CD4-positive, alpha-beta T cell treated with Interleukin-21 for 1 hour (primary cell): ENCODE measurements around the gene LSS.
"Not testable (repeated sequence)": the region's sequence is repeated elsewhere in the genome, so short reads cannot be mapped to it uniquely, and the experiment has no call there.

Source experiments
- DNase-seq: peaks from one replicate; pipeline ENCODE4 v3.0.0-alpha.2; 2020

Gene LSS

DNA sequence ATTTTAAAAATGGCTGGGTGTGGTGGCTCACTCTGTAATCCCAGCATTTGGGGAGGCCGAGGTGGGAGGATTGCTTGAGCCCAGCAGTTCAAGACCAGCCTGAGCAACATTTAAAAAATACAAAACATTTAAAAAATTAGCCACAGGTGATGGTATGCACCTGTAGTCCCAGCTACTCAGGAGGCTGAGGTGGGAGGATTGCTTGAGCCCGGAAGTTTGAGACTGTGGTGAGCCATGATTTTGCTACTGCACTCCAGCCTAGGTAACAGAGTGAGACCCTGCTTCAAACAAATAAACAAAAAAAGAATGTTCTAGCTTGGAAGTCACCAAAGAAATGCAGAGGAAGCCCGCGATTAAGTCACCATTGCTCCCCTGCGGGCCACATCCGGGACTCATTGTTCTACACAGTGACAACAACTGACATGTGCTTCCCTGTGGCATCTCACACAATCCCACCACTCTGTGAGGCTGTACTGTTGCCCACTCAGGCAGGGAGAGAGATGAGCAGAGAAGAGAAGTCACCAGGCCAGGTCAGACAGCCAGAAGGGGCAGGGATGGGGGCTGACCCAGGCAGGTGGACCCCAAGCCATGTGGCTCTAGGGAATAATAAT, 25.9 kb downstream of the LSS start:
- no peak for DNase-seq

DNA sequence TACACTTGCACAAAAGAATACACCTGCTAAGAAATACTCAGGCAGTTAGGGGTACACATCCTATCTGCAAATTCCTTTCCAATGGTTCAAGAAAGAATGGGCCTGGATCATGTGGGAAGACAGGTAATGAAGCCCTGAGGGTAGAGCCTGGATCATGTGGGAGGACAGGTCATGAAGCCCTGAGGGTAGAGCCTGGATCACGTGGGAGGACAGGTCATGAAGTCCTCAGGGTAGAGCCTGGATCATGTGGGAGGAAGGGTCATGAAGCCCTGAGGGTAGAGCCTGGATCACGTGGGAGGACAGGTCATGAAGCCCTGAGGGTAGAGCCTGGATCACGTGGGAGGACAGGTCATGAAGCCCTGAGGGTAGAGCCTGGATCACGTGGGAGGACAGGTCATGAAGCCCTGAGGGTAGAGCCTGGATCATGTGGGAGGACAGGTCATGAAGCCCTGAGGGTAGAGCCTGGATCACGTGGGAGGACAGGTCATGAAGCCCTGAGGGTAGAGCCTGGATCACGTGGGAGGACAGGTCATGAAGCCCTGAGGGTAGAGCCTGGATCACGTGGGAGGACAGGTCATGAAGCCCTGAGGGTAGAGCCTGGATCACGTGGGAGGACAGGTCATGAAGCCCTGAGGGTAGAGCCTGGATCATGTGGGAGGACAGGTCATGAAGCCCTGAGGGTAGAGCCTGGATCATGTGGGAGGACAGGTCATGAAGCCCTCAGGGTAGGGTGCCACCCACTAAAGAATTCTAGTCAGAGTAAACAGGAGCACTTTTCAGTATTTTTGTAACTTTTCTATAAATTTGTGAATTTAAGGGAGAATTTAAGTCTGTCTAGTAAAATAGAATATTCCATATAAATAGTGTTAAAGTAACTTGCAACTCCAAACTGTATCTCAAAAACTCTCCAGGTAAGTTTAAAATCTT, 27.4 kb downstream of the LSS start:
- DNase-seq: not testable (repeated sequence)

DNA sequence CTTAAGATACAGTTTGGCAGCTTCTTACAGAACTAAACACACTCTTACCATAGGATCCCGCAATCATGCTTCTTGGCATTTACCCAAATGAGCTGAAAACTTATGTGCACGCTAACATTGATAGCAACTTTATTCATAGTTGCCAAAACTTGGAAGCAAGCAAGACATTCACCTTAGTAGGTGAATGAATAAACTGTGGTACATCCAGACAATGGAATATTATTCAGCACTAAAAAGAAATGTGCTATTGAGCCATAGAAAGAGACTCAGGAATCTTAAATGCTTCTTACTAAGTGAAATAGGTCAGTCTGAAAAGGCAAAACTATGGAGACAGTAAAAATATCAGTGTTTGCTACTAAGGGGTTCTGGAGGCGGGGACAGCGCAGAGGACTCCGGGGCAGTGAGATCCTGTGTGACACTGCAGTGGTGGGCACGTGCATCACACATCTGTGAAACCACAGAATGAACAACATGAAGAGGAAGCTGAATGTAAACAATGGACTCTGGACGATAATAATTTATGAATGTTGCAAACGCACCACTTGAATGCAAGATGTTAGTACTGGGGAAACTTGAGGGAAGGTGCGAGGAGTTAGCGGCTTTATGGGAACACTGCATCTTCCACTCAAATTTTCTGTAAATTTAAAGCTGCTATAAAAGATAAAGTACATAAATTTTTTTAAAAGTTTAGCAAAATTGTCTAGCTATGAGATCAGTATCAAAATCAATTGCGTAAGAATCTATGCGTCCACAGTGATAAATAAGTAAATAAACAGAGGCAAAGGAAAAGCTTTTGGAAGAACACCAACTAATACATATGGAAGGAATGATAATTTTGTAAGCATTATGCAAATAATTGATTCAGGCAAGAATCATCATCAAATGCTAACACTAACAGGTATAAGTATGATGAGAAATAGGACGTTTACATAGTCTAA, 28.9 kb downstream of the LSS start:
- no peak for DNase-seq

DNA sequence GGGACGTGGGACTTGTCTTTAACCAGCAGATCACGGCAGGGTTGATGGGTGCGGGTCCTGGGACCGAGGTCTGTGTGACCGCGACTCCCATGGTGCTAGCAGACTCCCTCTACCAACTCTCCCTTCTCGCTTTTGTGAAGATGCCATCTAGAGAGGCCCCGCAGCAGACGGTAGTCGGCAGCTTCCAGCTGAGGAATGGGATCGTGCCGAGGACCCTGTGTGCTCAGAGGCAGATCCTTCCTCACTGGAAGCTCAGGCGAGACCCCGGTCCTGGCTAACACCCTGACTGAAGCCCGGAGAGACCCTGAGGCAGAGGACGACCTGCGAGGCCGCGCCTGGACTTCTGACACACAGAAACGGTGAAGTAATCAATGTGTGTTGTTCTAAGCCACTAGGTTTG, 31.8 kb downstream of the LSS start:
- no peak for DNase-seq

DNA sequence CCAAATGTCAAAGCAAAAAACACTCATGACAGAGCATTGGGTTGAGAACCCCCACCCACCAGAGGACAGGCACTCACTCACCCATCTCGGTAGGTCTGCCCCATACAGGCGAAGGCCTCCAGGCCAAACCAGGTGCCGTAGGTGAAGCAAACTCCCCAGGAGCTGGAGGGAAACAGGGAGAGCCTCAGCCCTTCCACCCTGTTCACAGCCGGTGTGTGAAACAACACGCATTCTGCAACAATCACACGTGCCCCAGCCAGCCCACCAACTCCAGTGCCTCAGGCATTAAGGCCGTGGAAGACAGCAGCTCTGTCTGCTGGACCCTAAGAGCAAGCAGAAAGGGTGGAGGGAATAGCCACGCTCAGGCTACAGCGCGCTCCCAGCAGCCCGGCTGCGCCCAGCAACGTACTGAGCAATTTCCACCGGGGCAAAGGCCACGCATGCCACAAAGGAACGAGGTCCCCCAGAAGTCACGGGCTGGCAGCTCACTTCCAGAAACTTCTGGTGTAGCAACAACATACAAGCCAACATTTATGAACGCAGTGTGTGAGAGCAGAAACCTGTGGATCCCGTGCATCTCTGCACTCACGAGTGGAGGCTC, 32.9 kb downstream of the LSS start:
- no peak for DNase-seq

DNA sequence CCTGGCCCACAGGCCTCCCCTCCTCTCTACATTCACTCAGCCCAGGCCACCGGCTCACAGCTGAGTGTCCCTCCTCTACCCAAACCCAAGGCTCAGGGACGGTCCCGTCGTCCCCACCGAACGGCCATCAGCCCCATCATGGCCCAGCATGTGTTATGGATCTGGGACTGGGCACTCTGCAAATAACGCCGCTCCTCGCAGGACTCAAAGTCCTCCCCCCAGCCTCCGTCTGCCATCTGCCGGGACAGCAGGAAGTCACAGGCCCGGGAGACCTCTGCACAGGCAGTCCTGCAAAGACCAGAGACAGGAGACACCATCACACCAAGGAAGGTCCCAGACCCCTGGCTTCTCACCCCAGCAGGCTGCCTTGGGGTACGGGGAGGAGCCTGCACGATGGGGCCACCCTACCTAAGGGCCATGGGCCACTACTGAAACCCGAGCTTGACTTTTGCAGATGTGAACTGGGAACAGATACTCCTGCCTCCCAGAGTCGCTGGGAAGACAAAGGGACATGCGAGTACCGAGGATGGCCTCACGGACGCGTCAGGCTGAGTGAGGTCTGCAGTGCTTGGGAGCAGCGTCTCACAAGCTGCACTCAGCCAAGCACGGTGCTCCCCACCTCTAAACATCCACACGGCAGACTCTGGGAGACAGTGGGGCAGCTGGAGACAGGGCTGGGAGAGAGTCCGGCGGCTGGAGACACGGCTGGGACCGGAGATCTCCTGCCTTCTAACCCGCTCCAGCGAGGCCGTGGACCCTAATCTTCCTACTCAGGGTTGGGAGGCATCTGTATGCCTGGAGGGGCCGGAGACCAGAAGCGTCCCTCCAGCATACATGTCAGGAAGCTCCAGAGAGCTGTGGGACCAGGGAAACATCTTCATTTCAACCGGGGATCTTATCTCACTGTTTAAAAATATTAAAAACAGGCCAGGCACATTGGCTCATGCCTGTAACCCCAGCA, 33.9 kb downstream of the LSS start:
- DNase-seq: no peak

DNA sequence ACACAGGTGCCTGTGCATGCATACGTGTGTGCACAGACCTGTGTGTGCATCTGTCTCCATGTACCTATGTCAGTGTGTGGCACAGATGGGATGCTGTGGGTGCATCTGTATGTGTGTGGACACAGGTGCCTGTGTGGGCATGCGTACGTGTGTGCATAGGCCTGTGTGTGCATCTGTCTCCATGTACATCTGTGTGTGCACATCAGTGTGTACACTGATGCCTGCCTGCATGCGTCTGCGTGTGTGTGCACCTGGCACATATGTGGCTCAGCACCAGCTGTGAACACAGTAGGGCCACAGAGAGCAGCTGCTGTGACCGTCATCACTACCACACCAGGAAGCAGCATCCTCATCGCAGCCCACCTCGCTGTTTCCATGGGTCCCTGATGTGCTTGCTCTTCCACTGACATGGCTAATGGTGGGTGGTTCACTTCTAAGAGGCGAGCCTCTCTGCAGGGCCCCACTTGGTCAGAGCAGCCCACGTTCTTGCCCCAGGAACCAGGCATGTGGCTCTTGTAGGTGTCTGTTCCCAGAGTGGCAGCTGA, 34.7 kb downstream of the LSS start:
- no peak for DNase-seq

DNA sequence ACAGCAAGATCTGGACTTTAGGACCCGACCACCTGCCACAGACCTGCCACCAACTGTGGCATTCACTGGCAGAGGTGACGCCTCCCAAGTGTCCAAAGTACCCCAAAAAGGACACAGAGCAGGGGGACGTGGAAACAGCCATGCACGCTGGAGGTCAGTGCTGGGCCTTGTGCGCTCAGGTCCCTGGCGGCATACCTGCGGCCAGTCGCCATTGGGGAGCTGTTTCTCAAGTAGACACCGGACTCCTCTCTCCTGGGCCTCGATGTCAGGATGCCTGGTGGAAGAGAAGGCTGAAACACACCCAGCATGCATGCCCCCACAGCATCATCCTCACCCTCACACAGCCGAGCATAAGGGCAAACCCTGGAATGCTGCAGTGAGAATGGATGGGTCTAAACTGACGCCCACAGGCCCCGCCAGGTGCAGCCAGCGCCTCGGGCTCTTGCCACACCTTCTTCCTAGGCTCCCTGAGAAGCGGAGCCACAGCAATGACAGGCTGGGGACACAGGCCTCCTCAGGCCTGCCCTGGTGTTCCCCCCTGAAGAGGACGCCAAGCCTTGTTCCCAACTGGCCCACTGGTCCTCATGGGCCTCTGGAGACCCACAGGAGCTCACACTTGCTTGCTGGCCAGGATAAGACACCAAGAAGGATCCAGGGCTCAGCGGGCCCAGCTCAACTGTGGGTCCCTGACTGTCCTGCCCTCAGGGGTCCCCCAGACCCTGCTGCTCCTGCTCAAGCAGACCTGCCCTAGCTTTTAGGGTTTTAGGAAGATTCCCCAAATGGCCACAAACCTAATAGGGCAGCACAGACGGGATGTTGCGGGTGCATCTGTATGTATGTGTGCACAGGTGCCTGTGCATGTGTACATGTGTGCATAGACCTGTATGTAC, 36.6 kb downstream of the LSS start:
- no peak for DNase-seq

DNA sequence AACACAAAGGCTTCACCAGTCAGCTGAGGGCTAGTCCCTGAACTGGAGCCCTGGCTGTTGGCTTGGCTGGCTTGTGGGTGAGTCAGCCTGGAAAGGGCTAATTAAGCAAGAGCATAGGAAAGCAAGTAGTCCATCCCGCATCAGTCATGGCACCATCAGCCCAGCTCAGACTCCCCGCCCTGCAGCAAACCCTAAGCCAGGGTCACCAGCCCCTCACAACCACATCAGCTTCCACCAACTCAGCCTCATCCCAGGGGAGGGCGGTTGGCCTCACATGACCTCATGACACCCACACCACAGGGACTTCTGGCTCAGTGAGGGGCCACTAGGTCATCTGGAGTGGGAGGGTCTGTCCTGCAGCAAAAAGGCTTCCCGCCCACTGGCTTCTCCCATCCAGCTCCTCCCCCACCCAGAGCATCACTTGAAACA, 37.3 kb downstream of the LSS start:
- no peak for DNase-seq

DNA sequence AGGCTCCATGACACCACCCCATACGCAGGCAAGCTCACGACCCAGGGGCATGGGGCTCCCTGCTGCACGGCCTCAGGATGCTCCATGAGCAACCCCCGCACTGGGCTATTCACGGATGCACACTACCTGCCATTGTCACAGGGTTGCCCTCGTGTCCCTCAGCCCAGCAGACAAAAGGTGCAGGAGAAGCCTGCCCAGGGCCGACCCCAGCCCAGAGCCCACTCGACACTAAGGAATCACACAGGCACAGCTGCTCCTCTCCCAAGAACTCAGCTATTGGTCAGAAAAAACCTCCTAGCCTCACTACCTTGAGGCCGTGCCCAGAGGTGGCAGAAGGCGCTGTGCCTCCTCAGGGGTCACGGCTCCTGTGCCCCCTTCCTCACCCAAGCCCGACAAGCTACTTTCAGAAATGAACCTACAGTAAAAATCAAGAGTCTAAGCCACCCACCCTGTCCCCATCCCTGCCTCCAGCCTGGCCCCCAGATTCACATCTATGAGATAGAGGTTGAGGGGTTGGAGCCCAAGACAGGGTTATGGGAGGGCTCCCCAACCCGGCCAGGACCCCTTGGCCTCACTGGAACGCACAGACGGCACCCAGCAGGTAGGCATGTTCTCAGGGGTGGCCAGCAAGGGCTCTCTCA, 38.0 kb downstream of the LSS start:
- DNase-seq: no peak

DNA sequence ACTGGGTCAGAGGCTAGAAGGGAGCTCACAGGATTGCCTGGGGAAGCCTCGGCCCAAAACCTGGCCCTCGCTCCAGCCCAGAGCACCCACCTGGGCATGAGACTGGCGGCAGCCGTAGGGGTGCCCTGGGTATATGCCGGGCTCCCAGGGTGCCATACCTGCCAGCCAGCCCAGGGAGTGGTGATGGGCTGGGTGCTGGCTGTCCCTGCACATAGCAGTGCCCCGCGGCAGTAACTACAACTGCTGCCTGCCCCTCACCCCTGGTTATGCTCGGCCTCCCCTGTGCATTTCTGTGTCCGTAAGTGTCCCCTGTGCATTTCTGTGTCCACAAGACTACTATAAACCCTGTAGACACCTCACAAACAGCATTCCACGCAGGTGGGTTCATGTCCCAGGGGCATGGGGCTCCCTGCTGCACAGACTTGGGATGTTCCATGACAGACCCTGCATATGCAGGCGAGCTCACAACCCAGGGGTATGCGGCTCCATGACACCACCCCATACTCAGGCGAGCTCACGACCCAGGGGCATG, 38.5 kb downstream of the LSS start:
- no peak for DNase-seq

DNA sequence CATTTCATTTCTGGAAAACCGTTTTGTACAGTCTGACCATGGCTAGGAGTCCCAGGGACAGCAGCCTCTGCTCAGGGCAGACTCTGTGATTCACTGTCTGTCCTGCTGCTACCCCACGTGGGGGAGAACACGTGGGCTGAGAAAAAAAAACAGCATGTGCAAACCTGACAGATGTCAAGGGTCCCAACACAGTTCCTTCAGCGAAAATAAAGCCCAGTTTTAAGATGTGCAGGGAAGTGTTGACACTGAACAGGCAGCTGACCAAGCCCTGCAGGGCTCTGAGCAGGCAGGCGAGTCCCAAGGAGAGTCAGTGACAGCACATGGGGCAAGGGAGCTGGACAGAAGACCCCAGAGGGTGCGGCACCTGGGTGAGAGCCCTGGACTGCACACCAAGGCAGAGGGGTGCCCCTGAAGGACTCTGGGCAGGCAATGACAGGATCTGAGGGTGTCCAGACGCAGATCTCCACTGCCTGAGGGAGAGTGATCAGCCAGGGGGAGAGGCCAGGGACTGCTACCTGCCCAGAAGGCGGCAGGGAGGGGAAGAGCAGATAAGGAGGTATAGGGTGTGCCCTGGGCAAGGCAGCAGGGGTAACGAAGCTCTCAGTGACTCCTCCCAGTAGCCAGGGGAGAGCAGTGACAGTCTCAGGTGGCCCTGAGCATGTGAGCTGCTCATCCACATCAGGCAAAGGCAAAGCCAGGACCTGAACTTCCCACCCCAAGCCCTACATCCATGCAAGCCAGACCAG, 39.2 kb downstream of the LSS start:
- DNase-seq: no peak

DNA sequence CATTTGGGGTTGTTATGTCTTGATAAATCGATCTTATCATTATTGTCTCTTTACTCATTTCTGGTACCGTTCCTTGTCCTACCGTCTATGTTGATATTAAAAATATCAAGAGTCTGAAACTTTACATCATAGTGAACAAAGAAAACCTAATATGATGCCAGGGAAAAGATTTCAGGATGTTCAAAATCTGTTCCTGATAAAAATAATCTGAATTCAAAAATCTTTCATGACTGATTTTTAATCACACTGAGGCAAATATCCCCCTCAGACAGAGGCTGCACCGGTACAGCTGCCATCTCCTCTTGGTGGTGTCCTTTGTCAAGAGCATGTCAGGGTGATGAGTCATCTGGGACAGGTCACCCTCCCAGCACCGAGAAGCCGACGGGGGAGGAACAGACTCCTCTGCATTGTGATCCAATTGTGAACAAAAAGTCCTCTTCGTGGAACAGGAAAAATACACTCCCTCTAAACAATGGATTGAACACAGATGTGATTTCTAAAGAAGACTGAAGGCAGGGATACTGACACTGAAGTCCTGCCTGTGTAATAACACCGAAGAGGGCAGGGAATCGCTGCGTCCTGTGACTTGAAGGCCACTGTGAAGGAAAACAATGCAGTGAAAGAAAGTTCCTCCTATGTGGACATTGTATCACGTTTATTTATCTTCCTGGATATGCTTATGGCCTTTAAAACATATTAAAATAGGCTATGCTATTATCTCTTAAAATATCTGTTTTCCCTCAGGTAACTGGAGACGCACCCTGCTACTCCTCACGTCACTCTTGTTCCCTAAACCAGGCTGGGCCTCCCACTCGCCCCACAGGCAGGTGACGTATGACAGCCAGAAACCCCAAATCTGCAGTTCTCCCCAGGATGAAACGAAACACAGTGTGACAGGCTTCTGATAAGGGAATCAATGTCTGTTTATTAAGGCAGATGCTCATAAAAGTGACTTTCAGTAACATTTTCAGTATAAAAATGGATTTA, 40.1 kb downstream of the LSS start:
- no peak for DNase-seq

DNA sequence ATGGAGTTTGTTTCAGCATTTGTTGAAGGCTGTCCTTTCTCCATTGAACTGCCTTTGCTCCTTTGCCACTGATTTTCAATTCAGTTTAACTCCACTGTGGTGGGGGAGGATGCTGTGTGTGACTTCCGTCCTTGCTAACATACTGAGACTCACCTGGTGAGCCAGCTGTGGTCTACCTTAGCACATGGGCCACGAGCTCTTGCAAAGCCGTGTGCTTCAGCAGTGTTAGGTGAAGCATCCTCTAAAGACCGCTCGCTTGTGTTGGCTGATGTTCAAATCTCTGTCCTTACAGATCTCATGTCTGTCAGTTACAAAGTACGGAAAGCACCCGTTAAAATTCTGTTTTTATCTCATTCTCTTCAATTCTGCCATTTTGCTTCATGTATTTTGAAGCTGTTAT, 40.8 kb downstream of the LSS start:
- DNase-seq: no peak

DNA sequence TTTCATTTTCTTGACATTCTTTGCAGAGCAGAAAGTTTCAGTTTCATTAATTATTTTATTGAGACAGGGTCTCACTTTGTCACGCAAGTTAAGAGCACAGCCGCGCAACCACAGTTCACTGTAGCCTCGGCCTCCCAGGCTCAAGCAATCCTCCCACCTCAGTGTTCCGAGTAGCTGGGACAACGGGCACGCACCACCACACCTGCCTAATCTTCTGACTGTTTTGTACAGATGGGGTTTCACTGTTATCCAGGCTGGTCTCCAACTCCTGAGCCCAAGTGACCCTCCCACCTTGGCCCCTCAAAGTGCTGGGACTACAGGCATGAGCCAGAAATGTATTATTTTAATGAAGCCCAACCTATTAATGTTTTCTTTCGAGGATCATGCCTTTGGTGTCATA, 41.3 kb downstream of the LSS start:
- DNase-seq: no peak

DNA sequence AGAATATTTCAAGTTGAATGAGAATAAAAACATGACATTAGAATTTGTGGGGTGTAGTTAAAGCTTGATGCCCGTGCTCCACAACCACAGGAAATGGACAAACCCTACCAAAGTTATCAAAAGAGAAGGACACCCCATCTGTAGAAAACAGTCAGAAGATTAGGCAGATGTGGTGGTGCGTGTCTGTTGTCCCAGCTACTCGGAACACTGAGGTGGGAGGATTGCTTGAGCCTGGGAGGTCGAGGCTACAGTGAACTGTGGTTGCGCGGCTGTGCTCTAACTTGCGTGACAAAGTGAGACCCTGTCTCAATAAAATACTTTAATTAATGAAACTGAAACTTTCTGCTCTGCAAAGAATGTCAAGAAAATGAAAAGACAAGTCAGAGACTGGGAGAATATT, 42.9 kb downstream of the LSS start:
- no peak for DNase-seq
